B cell (primary cell): ENCODE data around the gene ZC3H12C.

Experiments used
- CTCF ChIP-seq: fragments of 200-600 bp; IDR thresholded peaks from one replicate; pipeline ENCODE4 v1.8.0; 2022; ENCODE audit warnings: antibody characterized with exemption, mild to moderate bottlenecking
- EZH2 ChIP-seq: IDR thresholded peaks from 2 replicates; pipeline ENCODE4 v1.6.1; 2012; ENCODE audit warnings: borderline replicate concordance, low read depth, mild to moderate bottlenecking, moderate library complexity, low read length; ENCODE audit not compliant: insufficient read depth, poor library complexity, severe bottlenecking

DNA sequence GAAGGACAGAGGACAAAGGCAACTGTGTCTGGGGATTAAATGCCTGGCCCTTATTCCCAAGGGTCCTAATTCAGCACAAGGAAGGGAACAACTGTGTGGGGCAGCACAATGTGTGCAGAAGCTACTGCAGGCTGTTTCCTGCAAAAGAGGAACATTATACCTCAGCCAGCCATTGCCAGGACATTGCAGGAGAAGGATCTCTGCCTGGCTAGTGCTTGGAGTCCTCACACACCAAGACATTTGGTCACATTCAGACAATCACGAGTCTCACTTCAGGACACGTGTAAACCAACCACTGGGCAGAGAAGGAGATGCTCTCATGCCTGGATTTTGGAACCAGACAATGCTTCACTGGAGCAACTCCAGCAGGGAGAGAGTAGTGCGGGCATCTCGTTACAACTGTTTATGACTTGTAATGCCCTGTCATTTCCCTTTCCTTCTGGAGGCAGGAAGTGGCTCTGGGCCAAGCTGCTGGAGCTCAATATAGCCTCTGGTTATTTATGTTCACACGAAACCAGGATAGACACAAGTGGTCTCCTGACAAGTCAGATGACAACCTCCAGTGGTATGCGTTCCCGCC lies 23.9 kb upstream of the ZC3H12C start:
- no peak for TF ChIP-seq CTCF
- no peak for TF ChIP-seq EZH2
